Right atrium auricular region (tissue), 2 donors: ENCODE results near the gene FBLN2. TPM values are rescaled to one million over a fixed set of nuclear protein-coding genes. Genes with fewer than 3 reads are reported as not detected.

Experiments used
- DNase-seq: peaks from one replicate; pipeline ENCODE4 v3.0.0-alpha.2; 2019; ENCODE audit warnings: low spot score
- H3K27ac ChIP-seq, 2 donors: fragments of 200-600 bp; sonication (generic); 1 replicate in 1 of 2; 2 replicates in 1 of 2; pipeline ENCODE4 v1.5.1; 2016 to 2019
- H3K27me3 ChIP-seq, 2 donors: fragments of 200-600 bp; sonication (generic); one replicate each; pipeline versions ENCODE4 v1.5.1 to v1.6.0; 2017 to 2019
- H3K36me3 ChIP-seq: fragments of 200-600 bp; sonication (generic); one replicate; pipeline ENCODE4 v1.5.1; 2016
- H3K4me1 ChIP-seq, 2 donors: fragments of 200-600 bp; sonication (generic); one replicate each; pipeline versions ENCODE4 v1.5.1 to v1.6.0; 2017 to 2019
- H3K4me3 ChIP-seq, 2 donors: fragments of 200-600 bp; sonication (generic); 1 replicate in 1 of 2; 2 replicates in 1 of 2; pipeline ENCODE4 v1.5.1; 2017 to 2019; ENCODE audit warnings: mild to moderate bottlenecking in 1 of 2, moderate library complexity in 1 of 2
- H3K9me3 ChIP-seq, 2 donors: fragments of 200-600 bp; sonication (generic); one replicate each; pipeline ENCODE4 v1.5.1; 2019
- total RNA-seq, 2 donors: library from RNA; depleted of rRNA; stranded (reverse); fragments of >200 nt; gene quantifications; one replicate each; pipeline ENCODE4 v1.1.0, GENCODE V29; 2016
- TF ChIP-seq, protein P1 (sequence below), 2 donors: fragments of 200-600 bp; sonication (generic); IDR thresholded peaks; one replicate each; pipeline ENCODE4 v1.5.1; 2019; ENCODE audit warnings: antibody characterized with exemption in 2 of 2

The FBLN2 gene
- total RNA-seq, 2 donors from 2014 or later, result 122 to 185 TPM

DNA sequence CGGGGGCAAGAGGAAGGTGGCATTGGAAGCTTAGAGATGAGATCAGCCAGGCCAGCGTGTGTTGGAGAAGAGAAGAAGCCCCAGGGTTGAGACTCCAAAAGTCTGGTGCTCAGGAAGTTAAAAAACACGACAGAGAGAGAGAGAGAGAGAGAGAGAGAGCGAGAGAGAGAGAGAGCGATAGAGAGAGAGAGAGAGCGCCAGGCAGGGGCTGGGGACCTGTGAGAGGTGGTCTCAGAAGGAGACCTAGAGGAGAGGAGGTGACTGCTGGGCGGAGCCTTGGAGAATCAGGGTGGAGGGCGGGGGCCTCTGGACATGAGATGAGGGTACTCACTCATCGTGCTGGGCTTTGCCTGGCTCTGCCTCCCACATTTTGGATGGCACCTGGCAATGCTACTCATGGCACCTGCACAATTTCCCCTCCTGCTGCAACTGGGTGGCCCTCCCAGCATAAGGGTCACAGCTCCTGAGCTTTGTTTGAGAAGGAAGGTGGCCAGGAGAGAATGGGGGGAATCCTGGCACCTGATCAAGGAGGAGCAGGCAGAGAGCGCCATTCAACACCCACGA, 51.0 kb downstream of the FBLN2 start:
- Histone ChIP-seq H3K9me3 (no peaks in the 10 kb centered on the region), H3K27me3 (no peaks in the 10 kb centered on the region), H3K27ac (no peak overlapping the region), H3K4me1 (peaks cover 0 to 24% of the 10 kb centered on the region in 2 donors), H3K4me3 (no peak overlapping the region), H3K36me3 (no peaks in the 10 kb centered on the region)
- no peak for DNase-seq
- TF ChIP-seq, protein P1, sequence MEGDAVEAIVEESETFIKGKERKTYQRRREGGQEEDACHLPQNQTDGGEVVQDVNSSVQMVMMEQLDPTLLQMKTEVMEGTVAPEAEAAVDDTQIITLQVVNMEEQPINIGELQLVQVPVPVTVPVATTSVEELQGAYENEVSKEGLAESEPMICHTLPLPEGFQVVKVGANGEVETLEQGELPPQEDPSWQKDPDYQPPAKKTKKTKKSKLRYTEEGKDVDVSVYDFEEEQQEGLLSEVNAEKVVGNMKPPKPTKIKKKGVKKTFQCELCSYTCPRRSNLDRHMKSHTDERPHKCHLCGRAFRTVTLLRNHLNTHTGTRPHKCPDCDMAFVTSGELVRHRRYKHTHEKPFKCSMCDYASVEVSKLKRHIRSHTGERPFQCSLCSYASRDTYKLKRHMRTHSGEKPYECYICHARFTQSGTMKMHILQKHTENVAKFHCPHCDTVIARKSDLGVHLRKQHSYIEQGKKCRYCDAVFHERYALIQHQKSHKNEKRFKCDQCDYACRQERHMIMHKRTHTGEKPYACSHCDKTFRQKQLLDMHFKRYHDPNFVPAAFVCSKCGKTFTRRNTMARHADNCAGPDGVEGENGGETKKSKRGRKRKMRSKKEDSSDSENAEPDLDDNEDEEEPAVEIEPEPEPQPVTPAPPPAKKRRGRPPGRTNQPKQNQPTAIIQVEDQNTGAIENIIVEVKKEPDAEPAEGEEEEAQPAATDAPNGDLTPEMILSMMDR (IDR thresholded peaks at IDR 0.05), result no peak

- TF ChIP-seq, protein P1 (IDR thresholded peaks at IDR 0.05), result no peak
- no peak for DNase-seq
- H3K27ac ChIP-seq, result peak overlapping the region in 1 of 2 donors; percentile 42
Measured at GRCh38 chr3:13600950-13601691, 52.2 kb downstream of the FBLN2 start.

DNA sequence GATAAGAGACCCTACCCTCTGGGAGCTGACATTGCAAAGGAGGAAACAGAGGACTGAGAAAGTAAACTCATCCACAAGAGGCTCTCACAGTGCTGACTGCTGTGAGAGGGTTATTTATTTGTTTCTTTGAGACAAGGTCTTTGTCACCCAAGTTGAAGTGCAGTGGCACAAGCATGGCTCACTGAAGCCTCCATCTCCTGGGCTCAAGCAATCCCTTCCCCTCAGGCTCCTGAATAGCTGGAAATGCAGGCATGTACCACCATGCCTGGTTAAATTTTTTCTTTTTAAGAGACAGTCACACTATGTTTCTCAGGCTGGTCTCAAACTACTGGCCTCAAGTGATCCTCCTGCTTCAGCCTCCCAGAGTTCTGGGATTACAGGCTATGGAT, 52.8 kb downstream of the FBLN2 start:
- no peak for DNase-seq
- H3K4me3 ChIP-seq, result no peak overlapping the region
- TF ChIP-seq, protein P1 (IDR thresholded peaks at IDR 0.05), result no peak

More at GRCh38 chr3:13600950-13601691, 52.2 kb downstream of the FBLN2 start:
- Histone ChIP-seq H3K9me3 (no peaks in the 10 kb centered on the region), H3K4me3 (no peak overlapping the region), H3K36me3 (no peaks in the 10 kb centered on the region), H3K4me1 (peaks cover 0 to 20% of the 10 kb centered on the region in 2 donors), H3K27me3 (no peaks in the 10 kb centered on the region)

GRCh38 chr3:13605555-13605954, 56.6 kb downstream of the FBLN2 start:
- no peak overlapping the region for H3K4me3 ChIP-seq

More for the DNA sequence above, 52.8 kb downstream of the FBLN2 start:
- Histone ChIP-seq H3K36me3 (no peaks in the 10 kb centered on the region), H3K4me1 (peaks cover 0 to 20% of the 10 kb centered on the region in 2 donors), H3K27ac (peak overlapping the region in 1 of 2 donors; percentile 42), H3K27me3 (no peaks in the 10 kb centered on the region), H3K9me3 (no peaks in the 10 kb centered on the region)

GRCh38 chr3:13607821-13608597, 59.1 kb downstream of the FBLN2 start:
- H3K36me3 ChIP-seq, result peaks cover 18% of the 10 kb centered on the region
- H3K27me3 ChIP-seq, result no peaks in the 10 kb centered on the region

More at GRCh38 chr3:13605555-13605954, 56.6 kb downstream of the FBLN2 start:
- TF ChIP-seq, protein P1 (IDR thresholded peaks at IDR 0.05), result no peak
- DNase-seq, result no peak
- Histone ChIP-seq H3K36me3 (peaks cover 18% of the 10 kb centered on the region), H3K9me3 (no peaks in the 10 kb centered on the region), H3K27ac (no peak overlapping the region), H3K27me3 (no peaks in the 10 kb centered on the region), H3K4me1 (peaks cover 0 to 7% of the 10 kb centered on the region in 2 donors)

More at GRCh38 chr3:13607821-13608597, 59.1 kb downstream of the FBLN2 start:
- DNase-seq, result no peak
- H3K4me3 ChIP-seq, result no peak overlapping the region
- H3K27ac ChIP-seq, result no peak overlapping the region
- TF ChIP-seq, protein P1 (IDR thresholded peaks at IDR 0.05), result no peak
- H3K4me1 ChIP-seq, result no peaks in the 10 kb centered on the region
- H3K9me3 ChIP-seq, result no peaks in the 10 kb centered on the region
